Epidermal melanocyte (primary cell): ENCODE results near the gene FAM131A.
A peak's percentile ranks its signal among the peaks of the same experiment; 100 is the strongest.

Source experiments
- DNase-seq: peaks from one replicate; pipeline ENCODE4 v3.0.0; 2011; ENCODE audit warnings: low spot score; ENCODE audit not compliant: insufficient read length

FAM131A gene

DNA sequence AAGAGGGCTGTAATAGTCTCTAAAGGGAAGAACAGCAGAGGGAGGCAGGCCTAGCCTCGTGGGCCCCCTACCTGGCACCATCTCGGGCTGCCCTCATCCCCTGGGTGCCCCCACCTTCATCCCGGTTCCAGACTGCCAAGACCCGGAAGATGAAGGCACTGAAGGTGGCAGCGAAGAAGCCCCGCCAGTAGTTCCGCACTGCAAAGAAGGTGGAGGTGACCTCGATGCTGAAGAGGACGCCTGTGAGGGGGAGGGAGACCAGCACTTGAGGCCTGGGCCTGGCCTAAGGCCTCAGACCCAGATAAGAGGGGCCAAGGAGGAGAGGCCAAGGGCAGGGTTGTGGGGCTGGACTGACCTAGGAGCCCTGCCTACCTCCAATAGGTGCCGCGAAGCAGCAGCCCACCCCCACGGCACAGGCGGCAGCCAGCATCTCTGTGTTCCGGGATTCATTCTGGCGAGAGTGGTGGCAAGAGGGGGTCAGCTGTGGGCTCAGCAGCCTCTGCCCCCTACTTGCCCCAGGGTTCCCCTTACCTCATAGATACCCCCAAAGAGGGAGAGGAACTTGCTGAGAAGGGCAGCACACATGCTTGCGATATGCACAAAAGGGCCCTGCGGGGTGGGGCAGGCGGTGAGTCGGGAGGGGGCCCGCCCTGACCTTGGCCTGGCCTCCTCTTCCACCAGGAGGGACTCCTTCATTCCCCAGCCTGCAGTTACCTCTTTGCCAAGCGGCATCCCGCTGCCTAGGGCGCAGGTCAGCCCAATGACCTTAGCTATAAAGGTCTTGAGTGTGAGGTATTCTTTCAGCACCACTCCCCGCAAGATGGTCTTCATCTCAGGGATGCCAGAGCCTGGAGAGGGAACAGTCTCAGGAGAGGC, 20.1 kb downstream of the FAM131A start:
- DNase-seq = no peak

- no peak for DNase-seq
Measured at GRCh38 chr3:184358124-184358767, 20.8 kb downstream of the FAM131A start.

DNA sequence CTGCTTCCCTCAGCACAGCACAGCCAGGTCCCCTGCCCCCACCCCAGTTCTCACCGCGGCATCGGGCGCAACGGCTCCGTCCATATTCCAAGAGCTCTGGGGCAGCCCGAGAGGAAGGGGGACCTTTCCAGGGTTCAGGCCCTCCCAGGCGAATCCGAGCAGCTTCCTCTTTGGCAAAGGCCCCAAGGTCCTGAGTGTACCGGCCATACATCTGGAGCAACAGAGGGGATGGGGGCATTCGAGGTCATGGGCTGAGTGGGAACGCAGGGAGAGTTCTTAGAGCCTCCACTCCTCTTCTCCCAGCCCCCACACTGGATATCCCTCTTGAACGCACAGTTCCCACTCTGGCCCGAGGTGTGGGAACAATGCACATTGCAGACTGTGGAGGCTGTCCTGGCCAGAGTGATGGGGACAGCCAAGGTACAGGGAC, 21.5 kb downstream of the FAM131A start:
- no peak for DNase-seq

DNA sequence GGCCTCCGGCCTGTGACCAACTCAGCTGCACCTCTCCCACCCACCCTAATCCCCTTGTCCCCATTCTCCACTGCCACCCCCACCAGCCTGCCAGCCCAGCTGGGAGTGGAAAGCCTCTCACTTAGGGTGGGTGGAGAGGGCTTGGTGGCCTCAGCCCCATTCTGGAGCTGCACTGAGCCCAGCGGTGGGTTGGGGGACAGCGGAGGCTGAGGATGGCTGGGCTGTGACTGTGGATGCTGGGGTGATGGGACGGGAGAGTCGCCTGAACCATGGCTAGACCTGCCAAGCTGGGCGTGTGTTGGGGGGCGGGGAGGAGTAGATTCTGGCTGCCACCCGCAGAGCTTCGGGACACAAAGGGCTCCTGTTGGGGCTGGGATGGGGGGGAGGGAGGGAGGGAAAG, 22.2 kb downstream of the FAM131A start:
- no peak for DNase-seq

DNA sequence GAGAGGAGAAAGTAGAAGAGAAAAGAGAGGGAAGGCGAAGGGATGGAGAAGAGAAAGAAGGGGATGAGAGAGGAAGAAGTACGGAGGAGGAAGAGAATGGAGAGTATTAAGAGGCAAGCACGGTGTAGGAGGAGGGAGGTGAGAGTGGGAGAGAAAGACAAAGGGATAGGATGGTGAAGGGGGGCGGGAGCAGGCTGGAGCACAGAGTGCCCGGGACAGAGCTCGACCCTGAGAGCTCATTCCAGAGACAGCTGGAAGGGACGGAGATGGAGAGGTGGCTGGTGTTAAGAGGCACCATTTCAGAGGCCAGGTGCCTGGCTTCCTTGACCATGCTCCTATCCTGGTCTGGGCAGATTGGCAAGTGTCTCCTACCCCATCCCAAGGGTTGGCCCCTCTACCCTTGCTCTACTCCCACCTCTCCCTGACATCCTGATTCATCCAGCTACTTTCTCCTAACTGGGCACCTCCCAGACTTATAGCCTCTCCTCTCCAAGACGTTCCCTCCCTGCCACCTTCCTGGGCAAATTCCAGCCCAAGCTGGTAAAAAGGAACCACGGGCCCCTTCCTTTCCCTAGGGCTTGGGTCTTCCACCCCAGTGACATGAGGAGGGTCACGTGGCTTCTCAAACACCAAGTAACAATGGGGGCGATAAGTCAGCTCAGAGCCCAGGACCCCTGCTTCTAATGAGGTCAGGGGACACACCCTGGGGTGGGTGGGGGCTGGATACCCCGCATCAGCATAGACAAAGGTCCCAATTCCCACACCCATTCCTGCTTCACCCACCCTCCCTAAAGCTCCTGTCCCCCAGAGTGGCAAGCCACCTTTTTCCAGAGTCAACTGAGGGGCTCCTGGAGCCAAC, 22.9 kb downstream of the FAM131A start:
- DNase-seq = no peak

DNA sequence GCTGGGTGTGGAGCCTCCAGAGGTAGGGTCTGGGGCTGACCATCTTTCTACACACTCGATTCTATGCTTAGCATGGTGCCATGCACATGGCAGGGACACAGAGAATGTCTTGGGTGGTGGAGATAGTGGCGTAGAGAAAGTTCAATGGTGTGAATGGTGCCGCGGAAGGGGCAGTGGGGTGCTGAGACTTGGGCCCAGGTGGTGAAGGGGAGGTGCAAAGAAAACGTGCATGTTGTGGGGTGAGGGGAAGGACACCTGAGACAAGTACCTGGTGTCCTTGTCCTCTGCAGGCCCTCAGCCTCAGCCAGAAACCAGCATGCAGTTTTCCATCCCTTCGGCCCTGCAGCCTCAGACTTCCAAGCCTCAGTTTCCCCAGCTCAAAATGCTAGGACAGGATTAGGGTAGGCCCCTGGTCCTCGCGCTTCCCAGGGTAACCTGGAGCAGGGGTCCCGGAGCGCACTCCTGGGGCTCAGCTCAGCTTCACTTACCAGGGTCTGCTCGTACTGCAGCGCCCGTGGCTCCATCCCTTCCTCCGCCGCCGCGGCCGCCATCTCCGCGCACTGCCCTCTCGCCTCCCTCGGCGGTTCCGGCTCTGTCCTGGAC, 23.6 kb downstream of the FAM131A start:
- no peak for DNase-seq

- no peak for DNase-seq
Measured at GRCh38 chr3:184361532-184361931, 24.1 kb downstream of the FAM131A start, which contains the start of the genes CLCN2 and POLR2H. Gene CLCN2, minus strand, starts transcription at chr3:184361605. Its CDS starts 126 bp downstream, at chr3:184361479. Gene POLR2H, plus strand, starts transcription at chr3:184361710. Its CDS starts 1,783 bp downstream, at chr3:184363493.

DNA sequence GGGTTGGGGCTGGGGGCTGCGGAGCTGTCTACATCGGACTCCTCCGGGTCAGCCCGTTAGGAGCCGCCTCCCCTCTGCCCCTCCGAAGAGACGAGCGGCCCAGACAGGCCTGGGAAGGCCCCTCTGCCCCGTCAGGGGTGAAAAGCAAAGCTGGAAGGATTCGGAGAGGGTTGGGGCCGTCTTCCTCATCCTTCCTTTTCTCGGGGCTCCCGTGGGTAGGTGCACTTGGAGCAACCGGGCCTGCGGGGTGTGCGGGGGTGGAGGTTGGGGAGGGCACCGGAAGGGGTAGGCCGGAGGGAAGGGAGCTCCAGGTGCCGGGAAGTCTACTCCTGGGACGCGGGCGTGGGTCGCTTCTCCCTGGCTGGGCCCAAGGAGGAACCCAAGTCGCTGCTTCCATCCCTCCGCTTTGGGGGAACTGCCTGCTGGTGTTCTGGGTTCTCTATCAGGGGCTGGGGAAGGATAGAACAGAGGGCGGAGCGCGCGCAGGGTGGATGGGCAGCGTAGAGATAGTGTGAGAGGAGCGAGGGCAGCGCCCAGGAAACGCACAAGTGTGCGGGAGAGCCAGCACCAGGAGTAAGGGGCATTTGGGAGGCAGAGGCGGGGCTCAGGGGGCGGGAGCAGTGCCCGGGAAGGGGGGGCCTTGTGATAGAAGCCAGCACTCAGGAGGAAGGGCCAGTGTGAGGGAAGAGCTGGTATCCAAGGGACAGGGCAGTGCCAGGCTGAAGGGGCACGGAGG, 24.7 kb downstream of the FAM131A start:
- DNase-seq = no peak

DNA sequence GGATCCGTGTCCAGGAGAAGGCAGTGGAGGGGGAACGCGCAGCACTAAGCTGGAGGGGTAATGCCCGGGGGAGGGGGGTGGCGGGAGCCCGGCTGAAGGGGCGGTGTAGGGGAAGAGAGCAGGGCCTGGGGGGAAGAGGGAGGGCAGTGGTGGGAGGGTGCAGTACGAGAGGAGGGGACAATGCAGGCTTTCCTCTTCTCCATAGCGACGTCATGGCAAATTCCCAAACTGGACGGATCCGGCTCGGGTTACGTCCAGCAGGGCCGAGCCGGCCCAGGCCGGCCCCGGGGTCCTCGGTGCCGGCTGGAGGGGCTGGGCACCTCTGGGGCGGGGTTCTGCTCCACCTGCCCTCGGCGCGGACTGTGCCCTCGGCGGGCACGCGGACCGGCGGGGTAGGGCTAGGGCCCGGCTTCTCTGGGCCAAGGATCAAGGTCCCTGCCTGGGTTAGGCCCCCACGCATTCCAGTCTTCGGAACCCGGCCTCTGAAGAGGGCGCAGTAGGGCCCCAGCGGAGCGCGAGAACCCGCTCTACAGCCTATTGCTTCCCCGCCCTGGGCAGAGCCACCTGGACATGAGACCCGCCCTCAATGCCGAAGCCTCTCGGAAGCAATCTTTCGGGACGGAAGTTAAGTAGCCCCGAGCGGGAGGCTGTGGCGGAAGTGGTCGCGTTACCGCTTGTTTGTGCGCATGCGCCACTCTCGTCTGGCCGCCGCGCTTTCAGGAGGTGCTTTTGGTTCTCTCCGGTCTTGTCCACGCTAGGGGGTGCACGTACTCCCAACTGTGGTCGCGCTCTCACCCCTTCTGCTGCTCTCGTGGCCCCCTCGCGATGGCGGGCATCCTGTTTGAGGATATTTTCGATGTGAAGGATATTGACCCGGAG, 25.5 kb downstream of the FAM131A start:
- DNase-seq = peak; percentile 74

DNA sequence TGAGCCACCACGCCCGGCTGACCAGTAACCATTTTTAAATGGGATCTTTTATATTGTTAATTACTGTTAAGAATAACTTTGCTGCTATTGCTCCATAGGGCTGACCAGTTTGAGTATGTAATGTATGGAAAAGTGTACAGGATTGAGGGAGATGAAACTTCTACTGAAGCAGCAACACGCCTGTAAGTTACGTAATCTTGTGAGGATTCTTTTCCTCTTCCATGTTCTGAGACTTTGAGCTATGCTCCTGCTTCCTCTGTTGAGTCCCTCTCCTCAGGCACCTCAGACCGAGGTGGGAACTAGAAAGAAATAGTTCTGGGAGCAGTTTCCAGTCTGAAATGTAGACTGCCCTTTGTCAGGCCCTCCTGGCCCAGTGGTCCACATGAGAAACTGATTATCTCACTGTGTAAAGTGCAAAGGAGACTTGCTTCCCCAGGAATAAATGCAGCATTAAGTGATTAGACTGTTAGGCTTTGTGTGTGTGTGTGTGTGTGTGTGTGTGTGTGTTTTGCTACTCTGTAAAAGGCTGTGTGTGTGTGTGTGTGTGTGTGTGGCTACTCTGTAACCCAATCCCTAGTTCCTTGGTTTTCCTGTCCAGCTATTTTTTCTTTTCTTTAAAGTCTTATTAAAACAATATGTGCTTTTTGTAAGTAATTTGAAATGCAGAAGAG, 29.4 kb downstream of the FAM131A start:
- DNase-seq = no peak

DNA sequence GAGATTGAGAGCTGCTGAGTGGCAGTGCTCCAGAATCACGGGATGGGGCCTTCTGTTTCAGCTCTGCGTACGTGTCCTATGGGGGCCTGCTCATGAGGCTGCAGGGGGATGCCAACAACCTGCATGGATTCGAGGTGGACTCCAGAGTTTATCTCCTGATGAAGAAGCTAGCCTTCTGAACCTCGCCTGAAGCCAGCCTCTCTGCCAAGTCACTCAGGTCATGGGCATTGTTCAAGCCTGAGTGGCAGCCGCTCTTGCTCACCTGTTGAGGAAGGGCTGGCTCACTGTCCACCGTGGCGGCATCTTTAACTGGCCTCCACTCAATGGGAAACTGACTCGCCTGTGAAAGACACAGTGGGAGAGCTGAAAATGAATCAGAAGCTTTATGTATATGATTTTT, 30.7 kb downstream of the FAM131A start:
- no peak for DNase-seq

DNA sequence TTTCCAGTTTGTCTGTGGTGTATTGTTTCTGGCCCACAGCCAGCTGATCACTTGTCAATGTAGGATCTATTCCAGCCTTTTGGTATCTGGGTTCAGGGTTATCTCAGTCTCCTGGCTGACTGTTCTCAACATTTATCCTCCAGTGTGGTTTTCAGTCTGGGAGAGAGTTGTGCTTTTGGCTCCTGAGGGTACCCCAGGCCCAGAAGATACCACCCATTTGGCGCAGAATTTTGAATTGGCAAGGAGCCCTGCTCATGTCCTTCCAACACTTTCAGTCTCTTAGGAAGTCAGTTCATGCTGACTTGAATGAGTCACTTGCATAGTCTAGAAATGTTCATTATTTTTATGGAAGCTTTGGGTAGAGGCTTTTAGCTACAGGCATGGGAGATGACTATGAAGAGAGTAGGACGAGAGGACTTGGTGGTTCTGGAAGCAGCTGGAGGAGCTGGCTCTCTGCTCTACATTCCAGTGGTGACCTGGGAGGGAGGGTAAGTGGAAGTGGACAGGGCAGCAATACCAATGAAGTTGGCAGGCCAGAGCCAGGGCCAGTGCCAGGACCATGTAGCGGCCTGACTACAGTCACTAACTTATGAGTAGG, 31.3 kb downstream of the FAM131A start:
- DNase-seq = no peak

GRCh38 chr3:184371570-184372018, 34.2 kb downstream of the FAM131A start:
- DNase-seq = peak; percentile 90

DNA sequence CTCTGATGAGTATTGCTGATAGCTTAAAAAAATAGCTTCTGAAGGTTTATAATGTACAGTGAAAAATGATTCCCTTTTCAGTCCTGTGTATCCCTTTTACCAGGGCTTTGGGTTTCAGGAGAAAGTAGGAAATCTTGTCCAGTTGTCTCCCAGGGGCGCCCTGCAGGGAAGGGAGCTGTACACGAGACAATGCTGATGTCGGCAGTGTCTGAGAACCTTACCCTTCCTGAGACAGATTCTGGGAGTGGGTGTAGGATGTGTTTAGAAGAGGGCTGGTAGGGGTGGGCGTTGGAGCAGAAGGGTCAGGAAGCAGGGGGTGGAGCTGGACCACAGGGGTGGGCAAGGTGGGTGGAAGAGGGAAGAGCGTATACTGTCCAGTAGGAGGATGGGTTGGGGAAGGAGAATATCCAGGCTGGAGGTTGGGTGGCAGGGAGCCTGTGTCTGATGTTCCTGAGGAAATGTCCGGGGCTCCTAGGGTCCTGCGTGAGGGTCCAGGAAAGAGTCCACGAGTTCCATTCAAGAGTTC, 35.0 kb downstream of the FAM131A start:
- no peak for DNase-seq

- DNase-seq = no peak
Measured at GRCh38 chr3:184372911-184373310, 35.5 kb downstream of the FAM131A start.

DNA sequence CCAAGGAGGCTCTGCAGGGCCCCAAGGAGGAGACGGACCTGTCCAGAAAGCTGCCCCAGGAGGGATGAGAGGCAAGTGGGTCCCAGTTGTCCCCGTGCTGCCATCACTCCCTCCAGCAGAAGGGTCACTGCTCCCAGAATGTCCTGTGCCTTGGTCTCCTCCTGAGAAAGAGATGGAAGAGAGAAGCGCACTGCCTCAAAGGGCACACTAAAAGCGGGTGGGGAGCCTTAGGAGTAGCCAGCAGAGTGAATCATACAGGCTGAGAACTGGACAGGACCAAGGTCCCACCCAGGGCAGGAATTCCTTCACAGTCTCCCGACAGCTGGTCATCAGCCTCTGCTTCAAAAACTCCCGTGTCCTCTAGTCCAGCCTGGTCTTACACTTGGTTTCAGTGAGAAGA, 36.0 kb downstream of the FAM131A start:
- no peak for DNase-seq

GRCh38 chr3:184375747-184376461, 38.5 kb downstream of the FAM131A start:
- DNase-seq = no peak

DNA sequence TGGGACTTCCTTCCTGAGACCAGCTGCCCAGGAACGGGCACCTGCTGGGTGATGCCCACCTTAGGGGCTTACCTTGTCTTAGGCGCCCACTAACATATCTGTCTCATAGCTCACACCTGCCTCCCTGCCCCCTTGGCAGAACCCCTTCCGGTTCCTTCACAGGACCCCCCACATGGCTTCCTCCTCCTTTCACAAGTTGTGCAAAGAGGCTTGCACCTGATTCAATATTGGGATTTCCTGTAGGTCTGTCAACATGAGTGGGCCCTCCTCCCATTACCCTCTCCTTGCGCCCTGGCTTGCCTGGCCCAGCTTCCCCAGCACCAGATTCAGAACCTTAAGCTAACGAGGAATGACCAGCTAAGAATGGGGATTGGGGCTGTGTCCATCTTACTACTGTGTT, 40.0 kb downstream of the FAM131A start:
- no peak for DNase-seq
